ENCODE data around the gene PPARGC1A. TPM values are rescaled to one million over a fixed set of nuclear protein-coding genes. Genes with fewer than 3 reads are reported as not detected.

The PPARGC1A gene
- total and polyA plus RNA-seq, 10 of the 15 experiments (the other 5 are each of a cell fraction or from before 2014, with no cell fraction given), result 0.01 to 0.05 (median 0.04) TPM; not detected in 7

GRCh38 chr4:23897564-23898109 lies 7.8 kb upstream of the PPARGC1A start:
- H4K20me1 ChIP-seq (ENCODE audit: control insufficient read depth, insufficient read depth), result no peaks in the 10 kb centered on the region
- ChIA-PET POLR2A (no interaction called here), CTCF (interaction anchor here (0.8 to 1.1 kb wide), 2 partner anchors 8 to 22 kb away, joined by 3 read pairs; partner anchors contain the start of gene PPARGC1A), RAD21 (ENCODE audit: unreplicated experiment) (no interaction called here), SMC1A (ENCODE audit: uncharacterized antibody, unreplicated experiment) (interaction anchor here (1.3 kb wide), 1 partner anchor 16 kb away, joined by 5 read pairs; no protein-coding TSS in a partner anchor)
- H2AFZ ChIP-seq (ENCODE audit: control insufficient read depth, low read depth, low read length), result no peak overlapping the region
- H3K9ac ChIP-seq (ENCODE audit: control insufficient read depth, insufficient read depth, low read length), result no peak overlapping the region
- 0% methylated on average over 4 of the region's 4 CpGs for WGBS (ENCODE audit: insufficient coverage, insufficient replicate concordance, low lambda C conversion rate, missing lambda C conversion rate)
- no peak overlapping the region for H3K4me3 ChIP-seq
- H3K36me3 ChIP-seq (ENCODE audit: control insufficient read depth in 2 of 2, insufficient read depth in 2 of 2, low read length in 1 of 2), result no peaks in the 10 kb centered on the region
- no TSS peak for BruUV-seq (replicated peaks)
- intact Hi-C loops (cut with micrococcal nuclease; ENCODE audit: unreplicated experiment) (no loop called here), in situ Hi-C loops (cut with MboI) (no loop called here)
- no peaks in the 10 kb centered on the region for H3K79me2 ChIP-seq (ENCODE audit: control insufficient read depth, insufficient read depth, low read length)
- H3K27ac ChIP-seq (ENCODE audit: control insufficient read depth, insufficient read depth), result no peak overlapping the region
- H3K9me3 ChIP-seq (replicated peaks; ENCODE audit: control insufficient read depth, insufficient read depth, low read length), result no peaks in the 10 kb centered on the region
- no peak for FAIRE-seq
- H3K4me1 ChIP-seq (ENCODE audit: control insufficient read depth, insufficient read depth, low read length), result no peaks in the 10 kb centered on the region
- H3K27me3 ChIP-seq (replicated peaks in 1 of 2; ENCODE audit: control insufficient read depth in 2 of 2, insufficient read depth in 2 of 2, low read length in 1 of 2), result no peaks in the 10 kb centered on the region; a peak in 1 of 4 replicates
- no peak for TF ChIP-seq KAT2A (conservative IDR thresholded peaks at IDR 0.05; ENCODE audit: control insufficient read depth, low read depth, low read length)
- no peak for TF ChIP-seq HDAC6 (IDR thresholded peaks at IDR 0.05; ENCODE audit: unreplicated experiment)
- TF ChIP-seq PAX8 (IDR thresholded peaks at IDR 0.05), result no peak
- no peak for TF ChIP-seq RELA (IDR thresholded peaks at IDR 0.05; ENCODE audit: borderline replicate concordance, partially characterized antibody)
- TF ChIP-seq SIN3A (IDR thresholded peaks at IDR 0.05; ENCODE audit: low read depth, low read length), result no peak
- no peak for TF ChIP-seq EZH2 (IDR thresholded peaks at IDR 0.05; ENCODE audit: borderline replicate concordance, control insufficient read depth, low read depth, low read length)
- TF ChIP-seq NFXL1 (IDR thresholded peaks at IDR 0.05; ENCODE audit: borderline replicate concordance), result no peak
- no peak for TF ChIP-seq EP300 (IDR thresholded peaks at IDR 0.05; ENCODE audit: borderline replicate concordance in 1 of 2, control insufficient read depth in 1 of 2, low read depth in 2 of 2, low read length in 2 of 2)
- no peak for TF ChIP-seq ATF2 (IDR thresholded peaks at IDR 0.05; ENCODE audit: low read length)
- no peak for TF ChIP-seq BRCA1 (IDR thresholded peaks at IDR 0.05; ENCODE audit: low read depth, low read length)
- TF ChIP-seq SUPT20H (IDR thresholded peaks at IDR 0.05; ENCODE audit: borderline replicate concordance, control insufficient read depth, low read depth, low read length), result no peak
- TF ChIP-seq RB1 (IDR thresholded peaks at IDR 0.05; ENCODE audit: borderline replicate concordance), result no peak
- TF ChIP-seq HDAC2 (IDR thresholded peaks at IDR 0.05), result no peak
- DNase-seq (ENCODE audit: low read depth, low spot score), result no peak
- ATAC-seq, result no peak
- no peak overlapping the region for H3K4me2 ChIP-seq (ENCODE audit: control insufficient read depth, insufficient read depth)
